NCI-H82 treated with DMSO at 0.1 percent for 48 hours (cell line): ENCODE data around the gene SORL1.

ENCODE experiments used
- DNase-seq: peaks from one replicate; lab custom pipeline; 2025; ENCODE audit not compliant: unreplicated experiment; lab: John Stamatoyannopoulos, UW

The SORL1 gene

DNA sequence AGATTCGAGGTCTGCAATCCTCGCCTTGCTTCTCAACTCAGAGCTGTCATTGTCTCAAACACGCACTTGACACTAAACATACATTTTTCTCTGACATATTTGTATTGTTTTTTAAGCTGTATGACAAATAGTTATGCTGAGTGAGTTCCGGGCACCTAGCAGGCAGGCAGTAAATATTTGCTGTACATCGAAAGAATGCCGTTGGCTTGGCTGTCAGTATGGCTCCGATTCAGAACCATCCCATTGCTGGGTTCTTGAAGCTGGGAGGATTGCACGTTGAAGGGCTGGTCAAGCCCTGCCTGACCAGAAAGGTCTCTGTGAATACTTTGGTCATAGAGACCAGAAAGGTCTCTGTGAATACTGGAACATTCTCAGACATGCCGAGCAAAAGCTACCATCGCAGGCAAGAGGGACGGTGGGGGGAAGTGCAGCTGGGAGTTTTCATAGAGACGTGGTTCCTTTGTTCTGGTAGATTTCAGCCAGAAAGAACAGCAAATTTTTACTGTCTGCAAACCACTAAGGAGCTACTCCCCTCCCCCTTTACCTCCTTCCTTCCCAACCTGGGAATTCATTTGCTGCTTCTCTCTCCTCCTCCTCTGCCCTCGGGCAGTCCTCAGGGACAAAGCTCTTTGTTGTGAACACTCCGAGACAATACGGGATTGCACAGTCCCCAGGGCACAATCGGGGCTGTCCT, 202.9 kb downstream of the SORL1 start:
- no peak for DNase-seq

GRCh38 chr11:121655537-121656327, 203.6 kb downstream of the SORL1 start:
- DNase-seq, result peak; percentile 28

- DNase-seq, result no peak
These were observed 204.4 kb downstream of the SORL1 start for GRCh38 chr11:121656328-121657090.

DNA sequence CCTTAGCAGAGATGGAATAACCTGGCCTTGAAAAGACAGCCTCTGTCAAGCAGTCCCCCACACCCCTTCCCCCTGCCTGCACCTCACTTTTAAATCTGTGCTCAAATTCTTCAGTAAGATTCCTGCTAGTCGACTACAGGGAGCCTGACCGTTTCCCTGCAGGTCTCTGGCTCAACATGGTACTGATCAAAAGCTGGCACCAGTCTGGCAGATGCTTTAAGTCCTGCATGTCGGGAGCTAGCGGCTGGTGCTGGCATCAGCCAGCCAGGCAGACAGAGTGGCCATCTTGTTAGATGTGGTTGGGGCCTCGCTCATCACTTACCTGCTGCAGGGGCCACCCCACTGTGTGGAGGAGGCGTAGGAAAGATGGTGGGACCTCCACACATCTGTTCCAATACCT, 205.0 kb downstream of the SORL1 start:
- no peak for DNase-seq

- DNase-seq, result no peak
These were observed 207.7 kb downstream of the SORL1 start for GRCh38 chr11:121659811-121660210.

- no peak for DNase-seq
These were observed 209.9 kb downstream of the SORL1 start for GRCh38 chr11:121661880-121662486.

DNA sequence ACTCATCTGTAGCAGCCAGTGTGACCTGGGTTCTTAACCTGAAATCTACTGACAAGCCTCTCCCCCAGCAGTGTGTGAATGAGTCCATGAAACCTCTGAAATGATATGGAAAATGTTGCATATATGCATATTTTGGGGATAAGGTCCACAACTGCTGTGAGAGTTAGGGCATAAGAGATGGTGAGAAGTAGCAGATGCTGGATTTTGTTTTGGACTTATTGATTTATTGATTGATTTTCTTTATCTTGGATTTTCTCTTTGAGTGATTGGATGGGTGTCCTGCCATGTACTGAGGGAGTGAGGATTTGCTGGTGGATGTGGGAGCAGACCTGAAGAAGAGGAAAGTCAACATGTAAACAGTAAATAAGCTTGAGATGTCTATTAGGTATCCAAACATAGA, 212.0 kb downstream of the SORL1 start:
- DNase-seq, result no peak

- no peak for DNase-seq
These were observed 213.2 kb downstream of the SORL1 start for GRCh38 chr11:121665206-121665838.

- no peak for DNase-seq
These were observed 215.7 kb downstream of the SORL1 start for GRCh38 chr11:121667836-121668235.

- no peak for DNase-seq
These were observed 217.3 kb downstream of the SORL1 start for GRCh38 chr11:121669422-121669821.

GRCh38 chr11:121670266-121670665, 218.2 kb downstream of the SORL1 start:
- no peak for DNase-seq

- no peak for DNase-seq
These were observed 218.7 kb downstream of the SORL1 start for GRCh38 chr11:121670805-121671282.

DNA sequence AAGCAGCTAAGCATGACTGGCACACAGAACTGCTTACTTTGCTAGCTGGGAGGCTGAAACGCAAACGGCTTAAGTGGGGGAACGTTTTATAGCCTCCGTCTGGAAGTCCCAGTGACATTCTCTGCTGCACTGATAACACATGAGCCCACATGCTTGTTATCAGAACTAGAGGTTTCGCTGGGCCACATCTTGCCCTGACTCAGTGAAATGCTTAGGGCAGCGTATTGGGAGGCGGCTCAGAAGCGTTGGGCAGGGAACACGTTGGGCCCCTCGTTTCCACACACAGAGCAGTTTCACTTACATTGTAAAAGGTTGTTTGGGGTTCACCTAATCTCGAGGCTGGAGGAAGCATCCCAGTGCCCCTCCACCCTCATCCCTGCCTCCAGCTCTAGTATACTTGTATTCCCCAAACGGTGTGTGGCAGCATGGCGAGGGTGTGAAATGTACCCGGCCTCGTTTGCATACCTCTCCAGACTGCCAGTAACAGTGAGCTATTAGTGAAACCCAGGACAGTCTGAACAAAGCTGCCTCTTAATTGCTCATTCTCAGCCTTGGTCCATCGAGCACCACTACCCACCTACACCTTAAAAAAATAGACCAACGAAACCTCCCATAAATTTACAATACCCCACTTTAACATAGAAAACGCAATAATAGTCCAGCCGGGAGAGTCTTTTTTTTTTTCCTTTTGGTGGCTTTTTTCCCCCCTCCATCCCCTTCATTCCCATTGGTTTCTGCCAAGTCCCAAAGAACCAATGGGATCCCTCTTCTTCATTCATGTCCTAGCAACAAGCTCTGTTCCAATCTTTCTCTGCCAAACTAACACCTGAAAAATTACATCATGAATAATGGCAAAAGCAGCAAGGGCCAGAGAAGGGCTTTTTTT, 219.4 kb downstream of the SORL1 start:
- DNase-seq, result no peak

GRCh38 chr11:121672630-121673487, 220.7 kb downstream of the SORL1 start:
- DNase-seq, result no peak

DNA sequence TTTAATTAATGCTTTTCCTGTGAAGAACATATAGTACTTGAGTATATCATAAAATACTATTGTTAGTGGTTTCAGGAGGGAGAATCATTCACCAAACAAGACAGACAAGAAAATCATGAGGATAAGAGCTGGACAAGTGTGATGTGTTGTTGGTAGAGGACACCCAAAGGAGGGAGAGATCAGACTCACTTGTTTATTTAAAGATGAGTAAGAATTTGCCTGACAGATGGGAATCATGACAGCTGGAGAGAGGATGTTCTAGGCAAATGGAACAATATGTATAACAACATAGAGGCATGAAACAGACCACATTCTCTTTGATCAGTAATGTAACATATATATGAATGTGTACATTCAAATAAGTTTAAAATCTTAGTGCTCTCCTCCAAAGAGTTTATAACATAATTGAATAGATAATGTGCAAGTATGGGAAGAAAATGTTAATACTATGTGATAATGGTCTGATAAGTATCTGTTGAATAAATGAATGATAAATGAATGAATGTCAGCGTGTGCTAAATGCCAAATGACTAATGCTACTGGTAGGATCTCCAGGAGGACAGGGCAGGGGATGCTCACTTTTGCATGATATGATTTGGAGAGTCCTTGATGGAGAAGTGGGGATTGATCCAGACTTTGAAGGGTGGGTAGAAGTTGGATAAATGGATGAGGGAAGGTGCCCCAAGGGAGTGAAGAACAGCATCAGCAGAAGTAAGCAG, 229.6 kb downstream of the SORL1 start:
- no peak for DNase-seq
